AG10803 (cell line): Measurements from ENCODE around the gene EXOC4.

Experiments used
- DNase-seq: peaks from one replicate; pipeline ENCODE4 v3.0.0; 2010; ENCODE audit warnings: low read depth
- H3K4me3 ChIP-seq: 2 replicates; pipeline ENCODE4 v1.5.1; 2011; ENCODE audit warnings: mild to moderate bottlenecking, low read length, control low read depth
- CTCF ChIP-seq: conservative IDR thresholded peaks from 2 replicates; pipeline ENCODE4 v1.5.1; 2011; ENCODE audit warnings: mild to moderate bottlenecking, low read length, control low read depth, inconsistent platforms

EXOC4 gene

GRCh38 chr7:133556048-133556447, 303.2 kb downstream of the EXOC4 start:
- no peak for DNase-seq
- no peak overlapping the region for H3K4me3 ChIP-seq
- no peak for TF ChIP-seq CTCF

GRCh38 chr7:133556553-133556952, 303.7 kb downstream of the EXOC4 start:
- no peak for DNase-seq
- no peak overlapping the region for H3K4me3 ChIP-seq
- no peak for TF ChIP-seq CTCF

GRCh38 chr7:133560900-133561299, 308.0 kb downstream of the EXOC4 start:
- TF ChIP-seq CTCF = no peak
- no peak for DNase-seq
- no peak overlapping the region for H3K4me3 ChIP-seq

- no peak for TF ChIP-seq CTCF
- no peak for DNase-seq
- no peak overlapping the region for H3K4me3 ChIP-seq
Measured at GRCh38 chr7:133561396-133561795, 308.5 kb downstream of the EXOC4 start.

GRCh38 chr7:133562621-133563020, 309.7 kb downstream of the EXOC4 start:
- H3K4me3 ChIP-seq = no peak overlapping the region
- peak; percentile 94 for DNase-seq
- TF ChIP-seq CTCF = no peak

- no peak for TF ChIP-seq CTCF
- H3K4me3 ChIP-seq = no peak overlapping the region
- peak; percentile 76 for DNase-seq
Measured at GRCh38 chr7:133563251-133563650, 310.4 kb downstream of the EXOC4 start.

GRCh38 chr7:133564484-133564883, 311.6 kb downstream of the EXOC4 start:
- no peak for TF ChIP-seq CTCF
- no peak for DNase-seq
- H3K4me3 ChIP-seq = no peak overlapping the region
